GM18498 (cell line): ENCODE measurements around the gene MCL1.
"Not testable (repeated sequence)": the region's sequence is repeated elsewhere in the genome, so short reads cannot be mapped to it uniquely, and the experiment has no call there.

Source experiments
- ATAC-seq: cut with Tn5 transposase; IDR thresholded peaks from one replicate; pipeline ENCODE4 v1.9.1; 2021; ENCODE audit warnings: mild to moderate bottlenecking, moderate library complexity; ENCODE audit not compliant: unreplicated experiment

The MCL1 gene

GRCh38 chr1:150573648-150574071, 5.8 kb downstream of the MCL1 start:
- ATAC-seq, result not testable (repeated sequence)

GRCh38 chr1:150572918-150573647, 6.3 kb downstream of the MCL1 start:
- no peak for ATAC-seq

GRCh38 chr1:150568594-150568966, 10.8 kb downstream of the MCL1 start:
- ATAC-seq, result no peak

- peak; percentile 22 for ATAC-seq
Measured at GRCh38 chr1:150567717-150568593, 11.5 kb downstream of the MCL1 start.

GRCh38 chr1:150567341-150567716, 12.1 kb downstream of the MCL1 start:
- ATAC-seq, result peak; percentile 26

GRCh38 chr1:150566589-150567340, 12.6 kb downstream of the MCL1 start:
- no peak for ATAC-seq

GRCh38 chr1:150565240-150565991, 14.0 kb downstream of the MCL1 start:
- not testable (repeated sequence) for ATAC-seq

GRCh38 chr1:150564051-150564991, 15.1 kb downstream of the MCL1 start:
- no peak for ATAC-seq

- ATAC-seq, result peak; percentile 23
Measured at GRCh38 chr1:150563340-150564038, 15.9 kb downstream of the MCL1 start.

GRCh38 chr1:150562446-150563339, 16.7 kb downstream of the MCL1 start:
- peak; percentile 37 for ATAC-seq

- peak; percentile 49 for ATAC-seq
Measured at GRCh38 chr1:150561974-150562445, 17.4 kb downstream of the MCL1 start.

- peak; percentile 27 for ATAC-seq
Measured at GRCh38 chr1:150561254-150561973, 18.0 kb downstream of the MCL1 start.

GRCh38 chr1:150560576-150561253, 18.7 kb downstream of the MCL1 start:
- peak; percentile 31 for ATAC-seq

- ATAC-seq, result no peak
Measured at GRCh38 chr1:150560011-150560438, 19.4 kb downstream of the MCL1 start.

GRCh38 chr1:150559656-150560010, 19.8 kb downstream of the MCL1 start:
- ATAC-seq, result no peak
